Breast epithelium (tissue), 4 donors: Measurements from ENCODE around the gene NAPB. TPM values are rescaled to one million over a fixed set of nuclear protein-coding genes. Genes with fewer than 3 reads are reported as not detected.

Experiments
- DNase-seq, 2 donors: peaks; one replicate each; pipeline ENCODE4 v3.0.0-alpha.2; 2019; ENCODE audit warnings: low spot score in 2 of 2
- H3K27ac ChIP-seq, 2 donors: fragments of 200-600 bp; sonication (generic) in 1 of 2; one replicate each; pipeline ENCODE4 v1.5.1; 2016 to 2019; ENCODE audit warnings: mild to moderate bottlenecking in 1 of 2
- H3K27me3 ChIP-seq, 2 donors: fragments of 200-600 bp; sonication (generic) in 1 of 2; one replicate each; pipeline versions ENCODE4 v1.5.1 to v1.6.0; 2017 to 2019; ENCODE audit warnings: control low read depth in 1 of 2, mild to moderate bottlenecking in 1 of 2
- H3K36me3 ChIP-seq: fragments of 200-600 bp; one replicate; pipeline ENCODE4 v1.5.1; 2019
- H3K4me1 ChIP-seq, 2 donors: fragments of 200-600 bp; sonication (generic); one replicate each; pipeline ENCODE4 v1.5.1; 2016 to 2019; ENCODE audit warnings: control low read depth in 1 of 2
- H3K4me3 ChIP-seq, 3 donors: fragments of 200-600 bp; sonication (generic); 1 replicate in 2 of 3; 2 replicates in 1 of 3; pipeline ENCODE4 v1.5.1; 2016 to 2019; ENCODE audit warnings: mild to moderate bottlenecking in 3 of 3, moderate library complexity in 2 of 3
- H3K9me3 ChIP-seq, 2 donors: fragments of 200-600 bp; sonication (generic) in 1 of 2; one replicate each; pipeline ENCODE4 v1.5.1; 2016 to 2019; ENCODE audit warnings: control low read depth in 1 of 2
- POLR2A ChIP-seq: fragments of 450-650 bp; IDR thresholded peaks from one replicate; pipeline ENCODE4 v1.6.1; 2016; ENCODE audit warnings: antibody characterized with exemption, mild to moderate bottlenecking, moderate library complexity
- POLR2AphosphoS5 ChIP-seq, 3 donors: sonication (generic); formaldehyde crosslinking; IDR thresholded peaks; one replicate each; pipeline ENCODE4 v1.6.1; 2017; ENCODE audit warnings: antibody characterized with exemption in 3 of 3
- intact Hi-C: fragments of 100-400 bp; cut with DNase I; formaldehyde crosslinking; loops from one replicate; pipeline ENCODE4 v1.15.1; 2023; ENCODE audit warnings: low total_unique reads
- total RNA-seq, 3 donors: library from RNA; depleted of rRNA; stranded (reverse); fragments of >200 nt; gene quantifications; one replicate each; pipeline ENCODE4 v1.1.0, GENCODE V29; 2016
- TF ChIP-seq, protein P1 (sequence below), 3 donors: fragments of 450-650 bp; IDR thresholded peaks; one replicate each; pipeline ENCODE4 v1.5.1; 2016 to 2017; ENCODE audit warnings: antibody characterized with exemption in 3 of 3, mild to moderate bottlenecking in 3 of 3, moderate library complexity in 3 of 3

NAPB gene
- total RNA-seq, 3 donors from 2014 or later: 10.4 to 20.1 (median 16.1) TPM

DNA sequence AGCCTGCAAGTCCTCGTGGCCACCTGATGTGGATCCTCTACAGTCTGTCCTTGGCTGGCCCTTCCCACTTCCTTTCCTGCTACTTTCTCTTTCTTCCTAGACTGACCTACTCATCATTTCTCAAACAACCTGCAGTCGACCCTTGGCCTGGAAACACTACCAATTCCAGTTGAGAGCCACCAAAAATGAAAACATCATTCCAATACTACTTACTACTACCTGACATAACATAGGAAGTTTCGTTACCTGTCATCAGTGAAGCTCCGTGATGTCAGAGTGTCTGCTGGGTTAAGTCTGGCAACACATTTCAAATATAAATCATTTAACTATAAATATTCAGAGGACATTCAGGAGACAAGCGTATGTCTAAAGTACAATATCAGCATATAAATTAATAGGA, 45.5 kb downstream of the NAPB start:
- no peaks in the 10 kb centered on the region for H3K36me3 ChIP-seq
- intact Hi-C loops: no loop called here
- no peak overlapping the region for H3K4me3 ChIP-seq
- no peaks in the 10 kb centered on the region for H3K4me1 ChIP-seq
- H3K27ac ChIP-seq: no peak overlapping the region
- H3K9me3 ChIP-seq: no peaks in the 10 kb centered on the region
- TF ChIP-seq, protein P1, sequence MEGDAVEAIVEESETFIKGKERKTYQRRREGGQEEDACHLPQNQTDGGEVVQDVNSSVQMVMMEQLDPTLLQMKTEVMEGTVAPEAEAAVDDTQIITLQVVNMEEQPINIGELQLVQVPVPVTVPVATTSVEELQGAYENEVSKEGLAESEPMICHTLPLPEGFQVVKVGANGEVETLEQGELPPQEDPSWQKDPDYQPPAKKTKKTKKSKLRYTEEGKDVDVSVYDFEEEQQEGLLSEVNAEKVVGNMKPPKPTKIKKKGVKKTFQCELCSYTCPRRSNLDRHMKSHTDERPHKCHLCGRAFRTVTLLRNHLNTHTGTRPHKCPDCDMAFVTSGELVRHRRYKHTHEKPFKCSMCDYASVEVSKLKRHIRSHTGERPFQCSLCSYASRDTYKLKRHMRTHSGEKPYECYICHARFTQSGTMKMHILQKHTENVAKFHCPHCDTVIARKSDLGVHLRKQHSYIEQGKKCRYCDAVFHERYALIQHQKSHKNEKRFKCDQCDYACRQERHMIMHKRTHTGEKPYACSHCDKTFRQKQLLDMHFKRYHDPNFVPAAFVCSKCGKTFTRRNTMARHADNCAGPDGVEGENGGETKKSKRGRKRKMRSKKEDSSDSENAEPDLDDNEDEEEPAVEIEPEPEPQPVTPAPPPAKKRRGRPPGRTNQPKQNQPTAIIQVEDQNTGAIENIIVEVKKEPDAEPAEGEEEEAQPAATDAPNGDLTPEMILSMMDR (IDR thresholded peaks at IDR 0.05): no peak
- TF ChIP-seq POLR2A (no peak), POLR2AphosphoS5 (IDR thresholded peaks at IDR 0.05) (no peak)
- H3K27me3 ChIP-seq: no peaks in the 10 kb centered on the region
- no peak for DNase-seq

DNA sequence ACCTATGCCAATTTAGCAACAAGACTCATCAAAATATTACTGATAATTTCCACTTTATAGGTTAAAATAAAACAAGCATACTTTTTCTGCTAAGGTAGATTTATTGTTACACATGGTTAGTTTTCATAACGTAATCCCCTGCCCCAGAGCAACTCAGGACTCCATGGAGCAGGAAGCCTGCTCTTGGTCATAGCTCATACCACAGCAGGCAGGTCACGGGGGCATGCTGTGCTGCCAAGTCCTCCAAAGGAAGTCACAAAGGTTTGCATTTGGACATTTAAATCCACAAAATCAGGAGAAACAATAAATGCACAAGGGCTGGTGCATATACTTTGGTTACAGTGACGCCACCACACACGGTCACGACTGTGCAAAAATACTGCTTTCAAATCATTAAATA, 46.8 kb downstream of the NAPB start:
- DNase-seq: no peak
- Histone ChIP-seq H3K9me3 (no peaks in the 10 kb centered on the region), H3K36me3 (no peaks in the 10 kb centered on the region), H3K4me3 (no peak overlapping the region), H3K4me1 (no peaks in the 10 kb centered on the region), H3K27me3 (no peaks in the 10 kb centered on the region), H3K27ac (no peak overlapping the region)
- no peak for TF ChIP-seq POLR2A
- TF ChIP-seq, protein P1 (IDR thresholded peaks at IDR 0.05): no peak
- TF ChIP-seq POLR2AphosphoS5 (IDR thresholded peaks at IDR 0.05): no peak
- intact Hi-C loops: no loop called here

DNA sequence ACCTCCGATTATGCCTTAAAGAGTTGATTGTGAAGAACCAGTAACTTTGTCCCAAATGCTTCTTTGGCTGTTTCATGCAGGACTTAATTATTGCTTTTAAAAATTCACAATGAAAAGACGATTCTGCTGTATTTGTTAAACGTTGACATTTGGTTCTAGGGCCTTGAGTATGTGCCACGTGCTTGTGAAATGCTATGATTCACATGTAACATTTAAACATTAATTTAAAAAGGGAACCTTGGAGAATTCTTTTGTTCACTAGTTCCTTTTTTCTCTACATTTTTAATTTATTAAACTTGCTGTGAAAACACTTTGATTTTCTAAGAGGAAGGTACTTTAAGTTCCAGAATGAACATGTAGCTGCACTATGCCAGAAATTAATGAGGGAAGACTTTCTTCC, 49.8 kb downstream of the NAPB start:
- H3K4me3 ChIP-seq: no peak overlapping the region
- no peak for DNase-seq
- no peak overlapping the region for H3K27ac ChIP-seq
- TF ChIP-seq POLR2A (no peak), POLR2AphosphoS5 (IDR thresholded peaks at IDR 0.05) (no peak)
- TF ChIP-seq, protein P1 (IDR thresholded peaks at IDR 0.05): no peak
- H3K27me3 ChIP-seq: no peaks in the 10 kb centered on the region
- H3K36me3 ChIP-seq: no peaks in the 10 kb centered on the region
- intact Hi-C loops: no loop called here
- no peaks in the 10 kb centered on the region for H3K4me1 ChIP-seq
- H3K9me3 ChIP-seq: no peaks in the 10 kb centered on the region

DNA sequence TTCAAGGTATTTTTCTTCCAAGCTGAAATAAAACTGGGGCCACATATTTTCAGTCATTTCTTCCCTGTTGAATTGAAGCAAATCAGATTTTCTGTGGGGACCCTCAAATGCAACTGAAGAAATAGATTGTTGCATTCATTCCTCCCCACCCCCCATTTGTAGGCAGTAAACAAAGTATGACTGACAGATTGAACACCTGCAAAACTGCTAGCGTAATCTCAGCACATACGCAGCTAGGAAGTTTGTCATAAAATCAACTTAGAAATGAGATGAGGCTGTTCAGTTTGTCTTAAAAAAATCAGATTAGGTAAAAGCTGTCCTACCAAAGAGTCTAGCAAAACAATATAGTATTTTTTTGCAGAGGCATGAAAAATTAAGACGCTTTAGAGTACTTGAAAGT, 50.4 kb downstream of the NAPB start:
- Histone ChIP-seq H3K36me3 (no peaks in the 10 kb centered on the region), H3K27me3 (no peaks in the 10 kb centered on the region), H3K9me3 (no peaks in the 10 kb centered on the region), H3K4me3 (no peak overlapping the region), H3K4me1 (peaks cover 0 to 4% of the 10 kb centered on the region in 2 donors), H3K27ac (no peak overlapping the region)
- intact Hi-C loops: no loop called here
- no peak for DNase-seq
- TF ChIP-seq POLR2AphosphoS5 (IDR thresholded peaks at IDR 0.05) (no peak), POLR2A (no peak)
- TF ChIP-seq, protein P1 (IDR thresholded peaks at IDR 0.05): no peak

DNA sequence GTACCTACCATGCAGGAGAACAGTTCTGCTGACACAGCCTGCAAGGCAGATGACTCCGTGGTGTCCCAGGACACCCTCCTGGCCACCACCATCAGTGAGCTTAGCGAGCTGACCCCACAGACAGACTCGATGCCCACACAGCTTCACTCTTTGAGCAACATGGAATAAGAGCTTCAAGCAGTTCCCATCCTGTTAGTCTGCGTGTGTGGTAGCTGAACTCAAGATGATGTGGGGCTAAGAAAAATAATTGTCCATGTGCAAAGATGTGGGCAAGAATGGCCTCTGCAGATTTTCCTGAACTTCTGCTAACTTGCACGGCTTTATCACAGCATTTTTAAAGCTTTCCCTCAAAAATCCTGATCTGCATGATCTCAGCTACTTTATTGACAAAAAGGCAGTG, 51.0 kb downstream of the NAPB start:
- no peaks in the 10 kb centered on the region for H3K27me3 ChIP-seq
- no peak overlapping the region for H3K27ac ChIP-seq
- intact Hi-C loops: no loop called here
- no peaks in the 10 kb centered on the region for H3K36me3 ChIP-seq
- no peak for DNase-seq
- no peak overlapping the region for H3K4me3 ChIP-seq
- peaks cover 0 to 6% of the 10 kb centered on the region in 2 donors for H3K4me1 ChIP-seq
- H3K9me3 ChIP-seq: no peaks in the 10 kb centered on the region
- no peak for TF ChIP-seq POLR2A
- no peak for TF ChIP-seq POLR2AphosphoS5 (IDR thresholded peaks at IDR 0.05)
- TF ChIP-seq, protein P1 (IDR thresholded peaks at IDR 0.05): no peak
